Stimulated activated CD4-positive, alpha-beta T cell treated with anti-CD3 and anti-CD28 coated beads, Interleukin-12 subunit alpha, Interleukin-12 subunit beta, amount 100 ng/mL, for 24 hours (primary cell): Measurements from ENCODE around the gene CAMK1G.

Source experiments
- DNase-seq, 2 experiments: peaks; one replicate each; pipeline ENCODE4 v3.0.0-alpha.2; 2020; ENCODE audit warnings: low read depth in 2 of 2

Gene CAMK1G

DNA sequence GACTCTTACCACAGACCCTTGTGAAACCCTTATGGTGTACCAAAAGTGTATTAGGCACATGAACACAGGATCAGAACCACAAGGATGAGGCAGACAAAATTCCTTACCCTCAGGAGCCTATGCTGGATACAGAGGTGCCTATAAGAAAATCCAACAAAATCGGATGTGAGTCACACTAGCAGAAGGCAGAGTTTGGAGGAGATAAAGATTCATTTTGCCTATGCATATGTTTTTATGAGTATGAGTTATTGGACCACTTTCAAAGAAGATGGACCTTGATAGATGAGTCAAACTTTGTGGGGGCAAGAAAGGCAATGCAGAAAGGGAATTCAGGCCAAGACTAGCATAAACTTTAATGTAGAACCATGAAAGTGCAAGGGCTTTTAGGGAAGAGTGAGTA lies 17.0 kb downstream of the CAMK1G start:
- DNase-seq, result no peak

- DNase-seq, result no peak
Observed at GRCh38 chr1:209601809-209602657, 18.5 kb downstream of the CAMK1G start.

DNA sequence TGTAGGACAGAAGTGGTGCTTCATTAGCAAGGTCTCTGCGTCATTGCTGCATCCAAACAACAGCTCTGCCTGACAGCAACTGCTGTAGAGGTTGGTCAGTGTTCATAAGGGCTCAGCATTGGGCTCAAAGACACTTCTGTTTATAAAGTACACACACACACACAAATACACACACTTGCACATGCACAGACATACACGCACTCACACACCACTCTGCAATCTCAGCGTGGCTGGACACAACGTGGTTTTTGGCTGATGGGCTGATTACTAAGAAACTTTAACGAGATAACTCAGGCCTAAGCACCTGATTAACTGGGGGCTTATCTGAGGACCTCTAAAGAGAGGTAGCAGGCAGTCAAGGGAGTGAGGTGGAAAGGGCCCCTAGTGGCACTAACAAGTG lies 20.4 kb downstream of the CAMK1G start:
- DNase-seq, result no peak

GRCh38 chr1:209607102-209607794 lies 23.7 kb downstream of the CAMK1G start:
- peak; percentile 3 to 24 for DNase-seq

DNA sequence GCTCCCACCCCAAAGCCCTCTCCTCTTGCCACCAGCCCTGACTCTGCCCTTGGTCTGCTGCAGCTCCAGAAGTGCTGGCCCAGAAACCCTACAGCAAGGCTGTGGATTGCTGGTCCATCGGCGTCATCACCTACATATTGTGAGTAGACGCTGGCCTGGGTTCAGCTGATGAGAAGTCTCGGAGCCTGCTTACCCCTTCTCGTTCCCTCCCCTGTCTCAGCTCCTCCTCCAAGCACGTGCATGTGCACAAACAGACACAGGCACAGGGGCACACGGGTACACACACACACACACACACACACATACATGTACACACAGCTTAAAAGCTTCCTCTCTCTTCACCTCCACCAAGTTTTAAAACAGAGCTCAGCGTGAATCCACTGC lies 24.3 kb downstream of the CAMK1G start:
- DNase-seq, result no peak

DNA sequence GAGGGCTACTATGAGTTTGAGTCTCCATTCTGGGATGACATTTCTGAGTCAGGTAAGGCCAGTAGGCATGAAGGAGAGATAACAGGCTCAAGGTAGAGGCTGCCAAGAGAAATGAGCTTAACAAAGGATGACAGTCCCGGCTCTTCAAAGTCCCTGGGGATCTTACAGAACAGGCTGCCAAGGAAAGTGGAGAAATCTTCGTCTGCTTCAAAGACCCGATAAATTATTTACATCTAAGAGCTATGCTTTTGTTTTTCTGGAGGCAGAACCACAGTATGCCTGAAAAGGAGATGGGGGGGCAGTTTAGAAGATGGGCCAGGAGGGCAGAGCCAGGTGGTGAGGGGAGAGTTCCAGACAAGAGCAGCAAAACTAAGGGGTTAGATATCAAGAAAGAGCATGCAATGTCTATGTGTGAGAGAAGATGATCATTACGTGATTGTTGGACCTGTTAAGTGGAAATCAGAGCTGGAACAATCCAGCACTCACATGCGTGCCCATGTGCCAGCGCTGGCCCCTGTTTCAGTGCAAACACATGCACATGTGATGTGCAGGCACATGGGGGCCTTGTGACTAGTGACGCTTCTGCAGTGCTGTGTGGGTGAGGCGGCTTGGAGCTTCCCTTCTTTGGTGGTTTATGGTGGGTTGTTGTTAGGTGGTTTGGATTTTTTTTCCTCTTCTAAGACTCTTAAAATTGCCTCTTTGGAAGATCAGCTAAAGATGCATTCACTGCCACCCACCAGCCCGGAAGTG lies 25.7 kb downstream of the CAMK1G start:
- DNase-seq, result no peak

GRCh38 chr1:209609791-209610630 lies 26.5 kb downstream of the CAMK1G start:
- DNase-seq, result no peak

- no peak for DNase-seq
Observed at GRCh38 chr1:209610631-209610905, 27.1 kb downstream of the CAMK1G start.

DNA sequence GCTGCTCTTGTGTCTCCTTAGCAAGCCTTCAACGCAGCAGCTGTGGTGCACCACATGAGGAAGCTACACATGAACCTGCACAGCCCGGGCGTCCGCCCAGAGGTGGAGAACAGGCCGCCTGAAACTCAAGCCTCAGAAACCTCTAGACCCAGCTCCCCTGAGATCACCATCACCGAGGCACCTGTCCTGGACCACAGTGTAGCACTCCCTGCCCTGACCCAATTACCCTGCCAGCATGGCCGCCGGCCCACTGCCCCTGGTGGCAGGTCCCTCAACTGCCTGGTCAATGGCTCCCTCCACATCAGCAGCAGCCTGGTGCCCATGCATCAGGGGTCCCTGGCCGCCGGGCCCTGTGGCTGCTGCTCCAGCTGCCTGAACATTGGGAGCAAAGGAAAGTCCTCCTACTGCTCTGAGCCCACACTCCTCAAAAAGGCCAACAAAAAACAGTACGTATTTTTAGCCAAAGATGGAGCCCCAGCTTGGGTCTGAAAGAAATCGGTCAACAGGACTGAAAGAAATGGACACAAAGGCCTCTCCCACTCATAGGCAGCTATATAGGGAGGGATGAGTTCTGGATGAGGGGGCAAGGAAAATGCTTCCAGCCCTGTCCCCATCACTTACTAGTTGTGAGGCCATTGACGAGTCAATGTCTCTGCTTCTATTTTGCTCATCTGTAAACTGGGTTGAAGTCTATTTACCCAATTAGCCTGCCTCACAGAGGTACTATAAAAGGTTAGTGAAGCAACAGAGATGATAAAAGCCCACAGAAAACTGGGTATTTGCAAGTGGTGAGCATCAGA lies 28.5 kb downstream of the CAMK1G start:
- no peak for DNase-seq

- no peak for DNase-seq
Observed at GRCh38 chr1:209612646-209613399, 29.3 kb downstream of the CAMK1G start.

DNA sequence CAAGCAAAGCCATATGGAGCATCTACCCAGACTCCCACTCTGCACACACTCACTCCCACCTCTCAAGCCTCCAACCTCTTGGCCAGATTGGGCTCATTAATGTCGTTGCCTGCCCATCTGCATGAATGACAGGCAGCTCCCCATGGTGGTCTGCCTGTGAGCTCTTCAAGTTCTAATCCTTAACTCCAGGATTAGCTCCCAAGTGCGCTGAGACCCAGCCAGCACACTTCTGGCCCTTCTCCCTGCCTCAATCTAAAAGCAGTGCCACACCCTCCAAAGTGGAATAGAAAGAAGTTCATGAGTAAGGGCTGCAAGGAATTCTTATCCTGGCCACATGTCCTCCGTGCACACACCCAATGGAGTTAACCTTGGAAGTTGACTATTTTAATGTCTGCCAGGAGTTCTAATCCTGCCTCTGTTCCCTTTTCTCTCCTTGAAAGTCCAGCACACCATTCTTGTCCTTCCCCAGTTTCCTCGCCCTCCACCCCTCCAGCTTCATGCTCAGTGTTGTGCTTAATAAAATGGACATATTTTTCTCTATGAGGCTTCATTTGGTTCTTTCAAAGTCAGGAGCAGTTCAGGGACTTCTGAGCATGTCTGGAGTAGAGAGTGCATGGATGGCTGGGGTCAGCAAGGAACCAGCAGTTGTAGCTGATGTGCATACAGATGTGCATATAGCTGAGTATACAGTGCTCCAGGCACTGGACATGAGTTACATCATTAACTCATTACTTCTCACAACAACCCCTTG lies 30.1 kb downstream of the CAMK1G start:
- DNase-seq, result no peak

- no peak for DNase-seq
Observed at GRCh38 chr1:209614151-209614420, 30.6 kb downstream of the CAMK1G start.

- DNase-seq, result no peak
Observed at GRCh38 chr1:209614906-209615305, 31.4 kb downstream of the CAMK1G start.

GRCh38 chr1:209616366-209617046 lies 33.0 kb downstream of the CAMK1G start:
- no peak for DNase-seq

DNA sequence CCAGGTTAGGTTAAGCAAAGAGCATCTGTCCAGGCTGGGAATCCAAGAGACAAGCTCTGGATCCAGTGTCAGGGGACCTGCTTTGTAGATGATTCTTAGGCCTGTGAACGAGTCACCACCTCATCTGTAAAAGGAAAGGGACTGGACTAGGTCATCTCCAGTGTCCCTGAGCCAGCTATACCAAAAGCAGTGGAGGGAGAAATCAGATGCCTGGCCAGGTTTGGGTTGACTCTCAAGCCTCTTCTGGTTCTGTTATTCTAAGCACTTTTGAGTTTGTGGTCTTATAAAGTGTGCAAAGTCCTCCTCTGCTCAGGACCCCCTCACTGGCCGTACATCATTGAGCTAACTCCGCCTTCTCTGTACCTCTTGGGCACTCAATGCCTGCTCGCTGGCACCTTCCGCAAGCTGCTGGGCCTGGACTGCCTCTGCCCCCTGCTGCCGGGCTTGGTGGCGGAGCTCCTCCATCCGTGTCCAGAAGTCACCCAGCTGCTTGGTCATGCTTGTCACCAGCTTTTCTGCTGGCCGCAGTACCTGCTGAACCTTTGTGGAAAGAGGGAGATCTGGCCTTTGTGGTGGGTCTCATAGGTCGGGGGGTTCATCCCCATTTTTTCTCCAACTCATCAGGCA lies 33.6 kb downstream of the CAMK1G start:
- no peak for DNase-seq

- DNase-seq, result no peak
Observed at GRCh38 chr1:209617755-209618154, 34.2 kb downstream of the CAMK1G start.

- DNase-seq, result no peak
Observed at GRCh38 chr1:209618291-209618690, 34.8 kb downstream of the CAMK1G start.

- DNase-seq, result no peak
Observed at GRCh38 chr1:209618756-209619420, 35.4 kb downstream of the CAMK1G start.
